Glomerular endothelial cell (primary cell): ENCODE results near the gene ADPRS. TPM values are rescaled to one million over a fixed set of nuclear protein-coding genes. Genes with fewer than 3 reads are reported as not detected.

ENCODE experiments used
- DNase-seq: peaks from one replicate; pipeline ENCODE4 v3.0.0-alpha.2; 2011; ENCODE audit warnings: low read depth, low spot score; ENCODE audit errors: extremely low read depth
- total RNA-seq: library from RNA; depleted of rRNA; stranded (reverse); fragments of >200 nt; gene quantifications from 2 replicates; pipeline ENCODE4 v1.2.3, GENCODE V29; 2015

ADPRS gene
- total RNA-seq, 1 donor from 2014 or later = 50.9 TPM

DNA sequence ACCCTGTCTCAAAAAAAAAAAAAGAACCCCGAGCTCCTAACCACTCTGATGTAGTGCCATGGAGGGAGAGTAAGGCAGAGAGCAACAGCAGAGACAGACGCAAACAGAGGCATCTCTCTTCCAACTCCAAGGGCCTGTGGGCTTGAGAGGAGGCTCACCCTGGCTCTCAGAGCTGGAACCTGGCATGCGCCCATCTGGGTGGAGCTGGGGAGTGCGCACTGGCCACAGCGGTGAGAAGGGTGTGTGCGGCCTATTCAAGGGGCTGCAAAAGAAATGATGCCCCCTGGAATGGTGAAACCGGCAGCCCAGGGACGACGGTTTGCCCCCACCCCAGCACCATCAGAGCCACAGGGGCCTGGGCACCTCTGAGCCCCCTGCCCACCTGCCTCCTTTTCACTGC, 18.7 kb downstream of the ADPRS start:
- DNase-seq = no peak

DNA sequence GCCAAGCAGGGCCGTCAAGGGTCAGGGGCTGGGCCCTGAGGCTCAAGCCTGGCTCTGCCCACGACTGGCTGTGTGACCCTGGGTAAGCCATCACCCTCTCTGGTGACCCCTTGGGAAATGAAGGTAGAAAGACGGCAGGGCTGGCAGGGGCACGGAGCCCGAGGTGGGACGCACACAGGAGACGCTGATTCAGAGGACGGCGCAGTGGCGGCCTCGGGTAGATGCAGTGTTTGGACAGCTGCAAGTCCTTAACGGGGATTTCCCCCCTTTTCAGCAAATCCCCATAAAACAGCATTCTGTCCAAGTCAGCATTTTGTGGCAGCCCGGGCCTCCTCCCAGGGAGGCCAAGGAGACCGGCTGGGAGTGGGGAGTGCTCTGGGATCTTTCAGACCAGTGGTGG, 19.6 kb downstream of the ADPRS start:
- no peak for DNase-seq

DNA sequence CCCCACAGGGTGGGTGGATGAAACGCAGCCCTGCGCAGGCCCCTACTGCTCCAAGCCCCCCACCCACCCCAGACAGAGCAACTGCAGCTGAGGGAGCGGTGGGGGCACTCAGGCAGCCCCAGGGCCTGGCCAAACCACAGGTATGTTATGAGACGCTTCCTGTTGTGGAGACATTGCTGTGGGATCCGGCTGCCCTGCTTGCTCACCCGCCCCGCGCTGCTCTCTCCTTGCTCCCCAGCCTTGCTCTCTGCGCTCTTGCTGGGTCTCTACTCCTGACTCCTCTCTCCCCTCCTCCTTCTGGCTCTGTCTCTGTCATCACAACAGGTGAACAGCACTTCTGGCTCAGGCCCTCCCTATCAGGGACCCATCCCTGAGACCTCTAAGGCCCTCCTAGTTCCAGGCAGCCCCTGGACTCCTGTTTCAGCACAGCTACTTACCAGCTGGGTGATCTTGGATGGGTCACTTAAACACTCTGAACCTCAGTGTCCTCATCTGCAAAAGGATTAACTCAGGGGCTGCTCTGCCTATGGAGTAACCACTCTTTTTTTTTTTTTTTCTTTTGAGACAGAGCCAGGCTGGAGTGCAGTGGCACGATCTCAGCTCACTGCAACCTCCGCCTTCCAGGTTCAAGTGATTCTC, 20.5 kb downstream of the ADPRS start:
- no peak for DNase-seq

DNA sequence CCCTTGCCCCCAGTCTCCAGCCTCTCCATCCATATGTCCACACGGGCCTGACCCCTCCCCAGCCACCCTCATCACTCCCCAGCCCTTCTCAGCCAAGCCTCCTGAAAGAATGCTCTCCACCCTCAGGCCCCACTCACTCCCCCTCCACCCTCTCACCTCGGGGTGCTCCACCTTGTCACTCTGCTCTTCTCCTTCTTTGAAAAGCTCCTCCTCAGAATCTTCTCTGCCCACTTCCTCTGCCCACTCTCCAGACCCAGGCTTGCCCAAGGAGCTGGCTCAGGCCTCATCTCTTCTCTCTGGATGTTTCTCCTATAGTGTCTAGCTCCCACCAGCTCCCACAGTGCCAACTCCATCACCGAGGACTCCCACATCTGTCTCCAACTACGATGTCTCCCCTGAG, 22.5 kb downstream of the ADPRS start:
- no peak for DNase-seq

DNA sequence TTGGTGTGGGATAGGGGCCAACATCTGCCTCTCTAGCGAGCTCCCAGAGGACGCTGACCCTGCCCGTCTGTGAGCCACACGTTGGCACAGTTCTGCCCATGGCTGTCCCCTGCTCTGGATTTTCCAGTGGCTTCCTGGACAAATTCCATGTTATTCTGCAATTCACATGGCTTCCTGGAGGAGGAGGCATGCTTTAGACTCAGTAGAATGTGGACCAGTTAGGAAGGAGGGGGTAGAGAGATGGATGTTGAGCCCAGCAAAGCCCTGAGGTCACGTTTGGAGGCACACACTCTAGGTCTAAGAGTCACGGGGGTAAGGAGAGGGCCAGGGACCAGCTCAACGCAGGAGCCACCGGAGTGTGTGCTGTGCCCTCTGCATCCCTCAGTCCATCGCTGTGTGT, 24.1 kb downstream of the ADPRS start:
- DNase-seq = no peak

GRCh38 chr1:36114371-36114770, 25.7 kb downstream of the ADPRS start:
- DNase-seq = no peak

GRCh38 chr1:36115200-36115669, 26.5 kb downstream of the ADPRS start:
- no peak for DNase-seq

DNA sequence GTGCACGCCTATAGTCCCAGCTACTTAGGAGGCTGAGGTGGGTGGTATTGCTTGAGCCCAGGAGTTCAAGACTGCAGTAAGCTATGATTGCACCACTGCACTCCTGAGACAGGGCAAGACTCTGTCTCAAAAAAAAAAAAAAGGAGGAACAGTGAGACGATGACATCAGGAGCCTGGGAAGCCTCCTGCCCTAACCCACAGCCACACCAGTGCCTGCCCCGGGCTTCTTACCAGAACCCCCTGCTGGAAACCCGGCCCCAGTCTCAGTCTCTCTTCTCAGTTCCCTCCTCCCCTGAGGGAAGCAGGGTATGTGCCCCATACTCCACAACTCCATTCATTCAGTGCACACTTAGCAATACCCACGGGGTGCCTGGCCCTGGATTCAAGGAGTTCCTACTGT, 27.2 kb downstream of the ADPRS start:
- DNase-seq = no peak

DNA sequence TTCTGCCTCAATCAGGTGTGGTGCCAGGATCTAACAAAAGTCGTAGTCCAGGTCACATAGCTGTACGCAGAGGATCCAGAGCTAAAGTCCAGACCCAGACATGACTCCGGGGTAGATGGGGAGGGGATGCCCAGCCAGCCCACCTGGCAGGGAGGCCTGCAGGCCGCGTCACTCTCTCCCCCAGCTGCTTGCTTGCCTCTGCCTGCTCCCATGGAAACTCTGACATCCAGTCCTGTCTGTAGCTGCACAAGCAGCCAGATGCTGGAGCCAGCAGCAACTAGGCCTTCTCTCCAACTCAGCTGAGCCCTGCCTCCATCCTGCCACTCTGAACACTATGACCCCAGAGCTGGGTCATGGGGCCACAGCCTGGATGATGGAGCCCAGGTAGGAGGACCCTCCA, 28.2 kb downstream of the ADPRS start:
- no peak for DNase-seq

DNA sequence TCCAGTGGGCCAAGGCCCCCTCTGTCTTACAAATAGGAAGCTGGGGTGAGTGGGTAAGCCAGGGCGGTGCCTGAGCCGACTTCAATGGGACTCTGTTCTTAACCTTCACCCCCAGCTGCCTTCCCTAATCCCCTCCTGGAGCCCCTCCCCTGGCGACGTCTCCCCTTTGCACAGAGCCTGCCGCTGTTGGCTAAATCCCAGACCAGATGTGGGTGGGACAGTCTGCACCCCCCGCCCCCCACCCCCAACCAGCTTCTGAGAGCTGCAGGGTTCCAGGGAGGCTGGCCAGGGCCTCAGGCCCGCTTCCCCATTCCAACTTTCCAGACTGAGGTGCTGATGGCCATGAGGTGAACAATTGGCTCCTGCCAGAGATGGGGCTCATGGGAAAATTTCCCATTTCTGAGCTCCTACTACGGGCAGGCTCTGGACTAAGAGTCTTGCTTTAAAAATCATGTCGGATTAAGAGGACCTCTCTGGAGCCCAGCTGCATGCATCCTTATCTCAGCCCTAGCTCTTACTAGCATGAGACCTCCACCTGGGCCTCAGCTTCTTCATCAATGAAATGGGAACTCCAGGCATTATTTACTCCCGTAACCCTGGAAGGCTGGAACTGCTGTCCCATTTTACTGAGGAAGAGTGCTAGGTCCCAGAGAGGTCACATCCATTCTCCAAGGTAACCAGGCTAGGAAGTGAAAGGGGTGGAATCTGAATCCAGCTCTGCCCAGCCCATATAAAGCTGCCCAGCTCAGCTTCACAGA, 29.9 kb downstream of the ADPRS start:
- DNase-seq = no peak

DNA sequence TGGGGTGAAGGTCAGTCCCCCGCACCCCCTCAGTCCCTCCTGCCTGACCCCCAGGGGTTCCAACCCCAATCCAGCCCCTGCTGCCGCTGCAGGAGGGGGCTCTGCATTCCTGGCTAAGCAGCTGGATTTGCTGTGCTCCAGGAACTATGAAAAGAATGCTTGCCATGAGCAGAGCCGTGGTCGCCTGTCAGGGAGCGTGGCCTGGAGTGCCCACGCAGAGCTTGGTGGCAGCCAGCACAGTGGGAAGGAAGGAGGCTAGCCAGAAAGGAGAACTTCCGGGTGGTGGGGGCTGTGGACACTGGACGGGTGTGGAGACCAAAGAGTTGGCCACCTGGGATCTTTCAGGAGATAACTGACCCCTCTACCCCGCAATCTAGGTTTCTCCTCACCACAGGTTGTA, 30.8 kb downstream of the ADPRS start:
- DNase-seq = no peak

DNA sequence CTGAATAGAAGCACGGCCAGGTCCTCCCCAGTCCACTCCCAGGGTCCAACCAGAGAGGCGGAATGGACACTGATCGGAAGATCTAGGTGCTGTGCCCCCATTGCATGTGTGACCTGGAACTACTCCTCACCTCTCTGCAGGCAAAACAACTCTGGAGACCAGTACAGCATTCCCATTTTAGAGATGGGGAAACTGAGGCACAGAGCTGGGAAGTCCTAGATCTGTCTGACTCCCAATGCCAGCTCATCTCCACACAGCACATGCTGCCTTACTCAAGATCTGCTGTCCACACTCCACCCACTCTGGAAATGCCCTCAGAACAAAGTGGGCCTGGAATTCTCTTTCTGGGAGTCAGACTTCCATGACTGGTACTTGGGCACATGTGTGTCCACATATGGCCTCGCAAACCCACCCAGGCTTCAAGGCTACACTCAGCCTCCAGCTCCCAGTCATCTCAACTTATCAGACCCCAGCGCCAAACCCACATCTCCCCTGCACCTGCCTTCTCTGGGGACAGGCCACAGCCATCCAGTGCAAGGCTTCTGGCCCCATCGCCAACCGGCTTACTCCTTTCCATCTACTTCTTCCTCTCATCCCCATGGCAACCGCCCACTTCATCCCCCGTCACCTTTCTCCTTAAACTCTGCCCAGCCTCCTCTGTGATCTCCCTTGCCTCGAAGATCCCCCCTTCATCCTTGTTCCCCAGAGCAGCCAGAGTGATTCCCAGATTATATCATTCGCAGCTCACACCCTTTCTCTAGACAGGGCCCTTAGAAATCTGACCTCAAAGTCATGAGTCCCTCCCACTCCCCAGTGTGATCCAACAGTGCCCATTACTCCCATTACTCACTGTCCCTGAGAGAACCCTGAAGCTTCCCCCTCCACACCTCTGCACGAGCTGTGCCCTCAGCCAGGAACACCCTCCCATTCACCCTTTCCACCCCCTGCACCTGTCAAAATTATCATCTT, 33.7 kb downstream of the ADPRS start:
- no peak for DNase-seq

- DNase-seq = no peak
Measured at GRCh38 chr1:36123356-36123755, 34.7 kb downstream of the ADPRS start.

- DNase-seq = no peak
Measured at GRCh38 chr1:36124404-36125128, 35.9 kb downstream of the ADPRS start.

DNA sequence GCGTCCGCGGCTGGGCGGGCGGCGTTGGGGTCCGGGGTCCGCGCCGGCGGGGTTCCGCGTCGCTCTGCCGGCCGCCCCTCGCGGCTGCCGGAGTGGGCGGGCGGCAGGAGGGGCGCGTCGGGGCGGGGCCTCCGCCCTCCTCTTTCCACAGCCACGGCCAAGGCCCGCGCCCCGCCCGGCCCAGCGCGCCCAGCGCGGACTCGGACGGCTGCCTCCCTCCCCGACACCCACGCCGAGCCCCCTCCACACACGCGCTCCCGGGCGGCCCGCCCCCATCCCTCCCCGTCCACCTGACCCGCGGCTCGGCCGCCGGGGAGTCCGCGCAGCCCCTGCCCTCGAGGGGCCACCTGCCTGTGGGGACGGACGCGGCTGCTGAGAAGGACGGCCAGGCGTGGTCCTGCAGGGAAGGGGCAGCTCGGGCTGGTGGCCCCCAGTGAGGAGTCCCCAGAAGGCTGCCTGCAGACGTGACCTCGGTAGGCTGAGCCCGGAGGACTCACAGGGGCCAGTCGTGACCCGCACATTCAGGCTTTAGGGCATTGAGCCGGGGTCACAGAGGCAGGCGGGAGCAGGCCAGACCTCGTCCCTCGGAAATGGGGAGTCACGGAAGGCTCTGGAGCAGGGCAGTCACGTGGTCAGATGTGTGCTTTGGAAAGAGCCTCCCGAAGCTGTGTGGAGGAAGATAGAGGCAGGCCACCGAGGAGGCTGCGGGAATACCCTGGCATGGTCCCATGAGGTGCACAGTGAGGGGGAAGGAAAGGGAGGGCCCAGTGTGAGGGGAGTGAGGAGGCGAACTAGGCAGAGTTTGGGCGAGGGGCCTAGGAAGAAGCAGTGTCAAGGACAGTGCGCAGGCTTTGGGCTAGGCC, 36.7 kb downstream of the ADPRS start, which contains the start of gene COL8A2:
Gene COL8A2, minus strand, starts transcription at position 94 of the 863 bp plus-strand sequence. CDS start 24,980 bp downstream, outside the sequence.
- no peak for DNase-seq

- DNase-seq = no peak
Measured at GRCh38 chr1:36126005-36126716, 37.5 kb downstream of the ADPRS start.

- no peak for DNase-seq
Measured at GRCh38 chr1:36126797-36127500, 38.3 kb downstream of the ADPRS start.
